Activated effector memory CD4-positive, alpha-beta T cell treated with Interleukin-2 at 50 U/mL for 16 hours (primary cell): ENCODE results near the gene MEF2A.

Experiments used
- DNase-seq: peaks from one replicate; pipeline ENCODE4 v3.0.0-alpha.2; 2020

Gene MEF2A

GRCh38 chr15:99564221-99565048 lies 1.3 kb upstream of the MEF2A start:
- DNase-seq: no peak

GRCh38 chr15:99565049-99565298 lies 810 bp upstream of the MEF2A start:
- no peak for DNase-seq

- DNase-seq: no peak
Measured at GRCh38 chr15:99566157-99566897, 543 bp downstream of the MEF2A start.

GRCh38 chr15:99568625-99569352 lies 3.0 kb downstream of the MEF2A start:
- no peak for DNase-seq

GRCh38 chr15:99571299-99571698 lies 5.5 kb downstream of the MEF2A start:
- no peak for DNase-seq

GRCh38 chr15:99574048-99574447 lies 8.3 kb downstream of the MEF2A start:
- DNase-seq: no peak

- DNase-seq: no peak
Measured at GRCh38 chr15:99574502-99574901, 8.7 kb downstream of the MEF2A start.

- DNase-seq: no peak
Measured at GRCh38 chr15:99578809-99579208, 13.0 kb downstream of the MEF2A start.

- no peak for DNase-seq
Measured at GRCh38 chr15:99580076-99580475, 14.3 kb downstream of the MEF2A start.

- no peak for DNase-seq
Measured at GRCh38 chr15:99582508-99582960, 16.8 kb downstream of the MEF2A start.

- DNase-seq: no peak
Measured at GRCh38 chr15:99584081-99584600, 18.4 kb downstream of the MEF2A start.

- DNase-seq: no peak
Measured at GRCh38 chr15:99586121-99586520, 20.3 kb downstream of the MEF2A start.

- no peak for DNase-seq
Measured at GRCh38 chr15:99589801-99590200, 24.0 kb downstream of the MEF2A start.

GRCh38 chr15:99590913-99591646 lies 25.3 kb downstream of the MEF2A start:
- no peak for DNase-seq

- no peak for DNase-seq
Measured at GRCh38 chr15:99592145-99592791, 26.5 kb downstream of the MEF2A start.

GRCh38 chr15:99593070-99593469 lies 27.3 kb downstream of the MEF2A start:
- no peak for DNase-seq

- DNase-seq: no peak
Measured at GRCh38 chr15:99594916-99595315, 29.1 kb downstream of the MEF2A start.

- no peak for DNase-seq
Measured at GRCh38 chr15:99598296-99598695, 32.5 kb downstream of the MEF2A start.

- DNase-seq: no peak
Measured at GRCh38 chr15:99603828-99604227, 38.0 kb downstream of the MEF2A start.

- DNase-seq: no peak
Measured at GRCh38 chr15:99604865-99605264, 39.1 kb downstream of the MEF2A start.

GRCh38 chr15:99605490-99605931 lies 39.7 kb downstream of the MEF2A start:
- DNase-seq: no peak

- no peak for DNase-seq
Measured at GRCh38 chr15:99605990-99606389, 40.2 kb downstream of the MEF2A start.
